ENCODE data around the gene NAA25. TPM values are rescaled to one million over a fixed set of nuclear protein-coding genes. Genes with fewer than 3 reads are reported as not detected.
"Not testable (repeated sequence)": the region's sequence is repeated elsewhere in the genome, so short reads cannot be mapped to it uniquely, and the experiment has no call there.

NAA25 gene
- total RNA-seq, 2 donors from 2014 or later: 15.5 to 24.0 TPM

DNA sequence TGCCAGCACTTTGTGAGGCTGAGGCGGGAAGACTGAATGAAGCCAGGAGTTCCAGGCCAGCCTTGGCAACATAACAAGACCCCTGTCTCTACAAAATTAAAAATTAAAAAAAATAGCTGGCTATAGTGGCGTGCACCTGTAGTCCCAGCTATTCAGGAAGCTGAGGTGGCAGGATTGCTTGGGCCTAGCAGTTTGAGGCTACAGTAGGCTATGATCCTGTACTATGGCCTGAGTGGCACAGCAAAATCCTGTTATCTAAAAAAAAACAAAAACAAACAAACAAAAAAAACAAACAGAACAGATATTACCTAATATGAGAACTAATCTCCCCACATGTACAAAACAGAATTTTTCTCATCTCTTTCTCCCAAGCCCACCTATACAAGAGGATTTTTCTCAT, 111.3 kb downstream of the NAA25 start:
- 96% methylated on average over 2 of the region's 2 CpGs for WGBS

DNA sequence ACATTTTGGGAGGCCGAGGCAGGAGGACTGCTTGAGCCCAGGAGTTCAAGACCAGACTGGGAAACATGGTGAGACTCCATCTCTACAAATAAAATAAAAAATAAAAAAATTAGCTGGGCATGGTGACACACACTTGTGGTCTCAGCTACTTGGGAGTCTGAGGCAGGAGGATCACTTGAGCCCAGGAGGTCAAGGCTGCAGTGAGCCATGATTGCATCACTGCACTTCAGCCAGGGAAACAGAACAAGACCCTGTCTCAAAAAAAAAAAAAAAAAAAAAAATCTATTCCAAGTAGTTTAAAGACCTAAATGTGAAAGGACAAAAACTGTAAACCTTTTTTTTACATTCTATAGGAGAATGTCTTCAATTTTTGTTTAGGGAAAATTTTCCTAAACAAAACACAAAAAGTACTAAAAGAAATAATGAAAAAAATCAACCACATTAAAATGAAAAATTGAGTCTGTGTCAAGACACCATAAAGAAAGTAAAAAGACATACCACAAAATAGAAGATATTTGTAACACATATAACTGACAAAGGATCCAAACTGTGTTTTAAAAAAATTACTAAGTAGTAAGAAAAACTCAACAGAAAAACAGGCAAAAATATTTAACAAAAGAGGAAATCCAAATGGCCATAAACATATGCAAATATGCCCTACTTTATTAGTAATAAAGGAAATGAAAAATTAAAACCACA, 112.7 kb downstream of the NAA25 start:
- Histone ChIP-seq H3K27ac (no peak overlapping the region), H3K36me3 (no peaks in the 10 kb centered on the region), H3K9me3 (no peaks in the 10 kb centered on the region), H3K4me3 (no peak overlapping the region), H3K4me1 (replicated peaks) (no peaks in the 10 kb centered on the region), H3K27me3 (replicated peaks; ENCODE audit: insufficient read depth) (no peaks in the 10 kb centered on the region)
- 100% methylated on average over 1 of the region's 1 CpG for WGBS
- TF ChIP-seq POLR2AphosphoS5 (IDR thresholded peaks at IDR 0.05): no peak
- no peak for TF ChIP-seq POLR2A (IDR thresholded peaks at IDR 0.05)
- TF ChIP-seq, protein P1, sequence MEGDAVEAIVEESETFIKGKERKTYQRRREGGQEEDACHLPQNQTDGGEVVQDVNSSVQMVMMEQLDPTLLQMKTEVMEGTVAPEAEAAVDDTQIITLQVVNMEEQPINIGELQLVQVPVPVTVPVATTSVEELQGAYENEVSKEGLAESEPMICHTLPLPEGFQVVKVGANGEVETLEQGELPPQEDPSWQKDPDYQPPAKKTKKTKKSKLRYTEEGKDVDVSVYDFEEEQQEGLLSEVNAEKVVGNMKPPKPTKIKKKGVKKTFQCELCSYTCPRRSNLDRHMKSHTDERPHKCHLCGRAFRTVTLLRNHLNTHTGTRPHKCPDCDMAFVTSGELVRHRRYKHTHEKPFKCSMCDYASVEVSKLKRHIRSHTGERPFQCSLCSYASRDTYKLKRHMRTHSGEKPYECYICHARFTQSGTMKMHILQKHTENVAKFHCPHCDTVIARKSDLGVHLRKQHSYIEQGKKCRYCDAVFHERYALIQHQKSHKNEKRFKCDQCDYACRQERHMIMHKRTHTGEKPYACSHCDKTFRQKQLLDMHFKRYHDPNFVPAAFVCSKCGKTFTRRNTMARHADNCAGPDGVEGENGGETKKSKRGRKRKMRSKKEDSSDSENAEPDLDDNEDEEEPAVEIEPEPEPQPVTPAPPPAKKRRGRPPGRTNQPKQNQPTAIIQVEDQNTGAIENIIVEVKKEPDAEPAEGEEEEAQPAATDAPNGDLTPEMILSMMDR (IDR thresholded peaks at IDR 0.05): no peak
- intact Hi-C loops (cut with DNase I): no loop called here
- no peak for DNase-seq (ENCODE audit: low spot score)

More for the DNA sequence above, 111.3 kb downstream of the NAA25 start:
- Histone ChIP-seq H3K27me3 (replicated peaks; ENCODE audit: insufficient read depth) (no peaks in the 10 kb centered on the region), H3K27ac (no peak overlapping the region), H3K36me3 (no peaks in the 10 kb centered on the region), H3K9me3 (no peaks in the 10 kb centered on the region), H3K4me1 (replicated peaks) (no peaks in the 10 kb centered on the region), H3K4me3 (no peak overlapping the region)
- intact Hi-C loops (cut with DNase I): no loop called here
- TF ChIP-seq POLR2AphosphoS5 (IDR thresholded peaks at IDR 0.05) (no peak), POLR2A (IDR thresholded peaks at IDR 0.05) (no peak)
- TF ChIP-seq, protein P1 (IDR thresholded peaks at IDR 0.05): no peak
- no peak for DNase-seq (ENCODE audit: low spot score)

DNA sequence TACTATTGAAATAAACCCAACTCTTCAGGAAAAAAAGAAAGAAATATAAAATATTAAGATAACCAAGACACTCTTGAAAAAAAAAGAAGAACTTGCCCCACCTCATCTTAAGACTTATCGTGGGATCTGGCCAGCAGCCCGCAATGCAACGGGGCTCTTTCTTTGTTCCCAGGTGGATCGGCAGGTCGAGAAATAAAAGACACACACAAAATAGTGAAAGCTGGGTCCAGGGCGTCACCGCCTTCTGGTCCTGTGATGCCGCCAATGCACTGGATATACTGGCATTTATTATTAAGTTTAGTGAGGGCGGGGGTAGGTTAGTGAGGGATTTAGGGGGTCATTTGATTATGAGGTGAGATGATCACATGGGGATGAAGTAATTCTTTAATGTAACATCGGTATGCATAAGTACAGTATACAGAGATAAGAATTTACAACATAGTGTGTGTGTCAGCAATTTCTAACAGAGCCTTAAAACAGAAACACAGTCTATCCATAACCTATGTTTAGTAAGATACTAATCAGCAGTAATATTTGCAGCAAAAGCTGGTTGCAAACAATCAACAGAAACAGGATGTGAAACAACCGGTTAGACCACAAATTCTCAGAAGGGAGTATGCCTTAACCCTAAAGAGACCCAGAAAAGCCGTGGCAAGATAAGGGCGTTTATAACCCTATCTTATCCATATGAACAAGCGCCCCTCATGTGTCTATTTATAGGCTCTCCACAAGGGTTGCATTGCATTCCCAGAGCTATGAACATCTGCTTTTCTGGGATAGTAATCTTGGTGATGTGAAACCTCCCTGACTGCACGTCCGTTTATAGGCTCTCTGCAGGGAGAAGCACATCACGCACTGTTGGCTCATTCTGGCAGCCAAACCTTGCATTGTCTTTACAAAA, 114.1 kb downstream of the NAA25 start:
- WGBS: 36% methylated on average over 17 of the region's 17 CpGs
- H3K4me3 ChIP-seq: peak overlapping the region; percentile 1 to 4
- H3K9me3 ChIP-seq; H3K4me1 ChIP-seq (replicated peaks); H3K27ac ChIP-seq; DNase-seq (ENCODE audit: low spot score); H3K36me3 ChIP-seq; H3K27me3 ChIP-seq (replicated peaks; ENCODE audit: insufficient read depth); intact Hi-C loops (cut with DNase I): not testable (repeated sequence)

DNA sequence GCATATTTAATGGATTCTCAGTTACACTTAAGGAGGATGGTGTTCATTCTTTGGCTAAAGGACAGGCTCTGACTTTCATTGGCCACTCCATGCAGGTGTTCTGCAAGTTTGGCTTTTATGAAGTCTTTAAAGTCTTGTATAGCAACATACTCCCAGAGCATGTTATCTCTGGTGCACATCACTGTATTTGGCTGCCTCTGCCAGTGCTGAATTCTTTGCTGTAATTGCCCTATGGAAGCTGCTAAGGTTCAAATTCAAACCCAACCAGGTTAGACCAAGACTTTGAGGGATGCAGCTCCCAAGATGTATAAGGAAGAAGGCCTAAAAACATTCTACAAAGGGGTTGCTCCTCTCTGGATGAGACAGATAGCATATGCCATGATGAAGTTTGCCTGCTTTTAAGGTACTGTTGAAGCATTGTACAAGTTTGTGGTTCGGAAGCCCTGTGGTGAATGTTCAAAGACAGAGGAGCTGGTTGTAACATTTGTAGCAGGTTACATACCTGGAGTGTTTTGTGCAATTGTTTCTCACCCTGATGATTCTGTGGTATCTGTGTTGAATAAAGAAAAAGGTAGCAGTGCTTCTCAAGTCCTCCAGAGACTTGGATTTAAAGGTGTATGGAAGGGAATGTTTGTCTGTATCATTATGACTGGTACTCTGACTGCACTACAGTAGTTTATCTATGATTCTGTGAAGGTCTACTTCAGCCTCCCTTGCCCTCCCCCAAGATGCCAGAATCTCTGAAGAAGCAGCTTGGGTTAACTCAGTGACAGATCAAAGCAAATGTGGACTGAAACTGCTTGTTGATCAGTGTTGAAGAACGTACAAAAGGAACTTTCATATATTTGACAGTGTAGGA, 115.1 kb downstream of the NAA25 start:
- Histone ChIP-seq H3K9me3 (no peaks in the 10 kb centered on the region), H3K27ac (no peak overlapping the region), H3K4me1 (replicated peaks) (no peaks in the 10 kb centered on the region), H3K27me3 (replicated peaks; ENCODE audit: insufficient read depth) (no peaks in the 10 kb centered on the region), H3K36me3 (no peaks in the 10 kb centered on the region), H3K4me3 (peak overlapping the region in 1 of 2 donors; percentile 4)
- WGBS: 72% methylated on average over 2 of the region's 2 CpGs
- TF ChIP-seq, protein P1 (IDR thresholded peaks at IDR 0.05): no peak
- TF ChIP-seq POLR2AphosphoS5 (IDR thresholded peaks at IDR 0.05): no peak
- TF ChIP-seq POLR2A (IDR thresholded peaks at IDR 0.05): no peak
- no peak for DNase-seq (ENCODE audit: low spot score)
- intact Hi-C loops (cut with DNase I): no loop called here

DNA sequence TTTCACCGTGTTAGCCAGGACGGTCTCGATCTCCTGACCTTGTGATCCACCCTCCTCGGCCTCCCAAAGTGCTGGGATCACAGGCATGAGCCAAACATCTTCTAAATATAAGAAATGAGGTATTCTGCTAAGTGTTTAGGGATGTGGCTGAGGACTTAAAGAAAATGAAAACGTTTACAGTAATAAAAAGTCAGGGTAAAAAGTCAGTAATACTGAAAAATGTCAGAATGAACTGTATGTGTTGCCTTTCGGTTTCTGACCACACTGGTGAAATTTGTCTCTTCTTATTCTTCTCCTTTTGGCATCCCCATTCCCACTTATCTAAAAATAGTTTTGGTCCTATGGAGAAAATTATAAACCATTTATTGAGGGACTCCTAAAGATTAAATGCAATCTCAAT, 116.1 kb downstream of the NAA25 start:
- 81% methylated on average over 6 of the region's 6 CpGs for WGBS
- no peak overlapping the region for H3K27ac ChIP-seq
- no peaks in the 10 kb centered on the region for H3K4me1 ChIP-seq (replicated peaks)
- H3K9me3 ChIP-seq: no peaks in the 10 kb centered on the region
- intact Hi-C loops (cut with DNase I): no loop called here
- no peak for TF ChIP-seq POLR2AphosphoS5 (IDR thresholded peaks at IDR 0.05)
- TF ChIP-seq, protein P1 (IDR thresholded peaks at IDR 0.05): no peak
- TF ChIP-seq POLR2A (IDR thresholded peaks at IDR 0.05): no peak
- no peaks in the 10 kb centered on the region for H3K36me3 ChIP-seq
- no peaks in the 10 kb centered on the region for H3K27me3 ChIP-seq (replicated peaks; ENCODE audit: insufficient read depth)
- no peak overlapping the region for H3K4me3 ChIP-seq
- no peak for DNase-seq (ENCODE audit: low spot score)

Data from prostate gland (tissue), 2 donors.